NB4 (cell line): Measurements from ENCODE around the gene CXCR6.

Experiments
- DNase-seq: peaks from one replicate; pipeline ENCODE4 v3.0.0; 2010; ENCODE audit warnings: low read depth
- H3K4me3 ChIP-seq: one replicate; pipeline ENCODE4 v1.5.1; 2011; ENCODE audit warnings: mild to moderate bottlenecking, low read depth, low read length, moderate library complexity
- CTCF ChIP-seq: IDR thresholded peaks from one replicate; pipeline ENCODE4 v1.5.1; 2012; ENCODE audit warnings: low read depth, low read length
- MAX ChIP-seq: IDR thresholded peaks from 2 replicates; pipeline ENCODE4 v1.6.1; 2011; ENCODE audit warnings: low read depth, low read length
- MYC ChIP-seq: IDR thresholded peaks from 2 replicates; pipeline ENCODE4 v1.6.1; 2011; ENCODE audit warnings: low read depth, low read length
- POLR2A ChIP-seq: IDR thresholded peaks from 2 replicates; pipeline ENCODE4 v1.6.1; 2011; ENCODE audit warnings: mild to moderate bottlenecking; ENCODE audit not compliant: insufficient read length; ENCODE audit errors: extremely low read depth

CXCR6 gene

GRCh38 chr3:45987368-45988291, 44.4 kb downstream of the CXCR6 start:
- H3K4me3 ChIP-seq: no peak overlapping the region
- peak; percentile 20 for DNase-seq
- TF ChIP-seq CTCF: no peak
- TF ChIP-seq MYC: no peak
- no peak for TF ChIP-seq POLR2A
- TF ChIP-seq MAX: no peak

GRCh38 chr3:45988362-45988761, 45.1 kb downstream of the CXCR6 start:
- TF ChIP-seq POLR2A: no peak
- no peak for TF ChIP-seq CTCF
- TF ChIP-seq MYC: no peak
- TF ChIP-seq MAX: no peak
- DNase-seq: peak; percentile 75
- H3K4me3 ChIP-seq: no peak overlapping the region

- TF ChIP-seq MYC: no peak
- TF ChIP-seq MAX: no peak
- TF ChIP-seq POLR2A: no peak
- TF ChIP-seq CTCF: no peak
- DNase-seq: peak; percentile 25
- H3K4me3 ChIP-seq: no peak overlapping the region
These were observed 45.5 kb downstream of the CXCR6 start for GRCh38 chr3:45988804-45989203.

GRCh38 chr3:45990181-45990580, 46.9 kb downstream of the CXCR6 start:
- TF ChIP-seq CTCF (no peak), POLR2A (no peak), MAX (no peak), MYC (no peak)
- no peak for DNase-seq
- H3K4me3 ChIP-seq: no peak overlapping the region

- H3K4me3 ChIP-seq: no peak overlapping the region
- TF ChIP-seq CTCF: no peak
- TF ChIP-seq MYC: no peak
- no peak for TF ChIP-seq POLR2A
- TF ChIP-seq MAX: no peak
- DNase-seq: no peak
These were observed 48.1 kb downstream of the CXCR6 start for GRCh38 chr3:45991341-45991740.
